ENCODE measurements around the gene BICDL1. TPM values are rescaled to one million over a fixed set of nuclear protein-coding genes. Genes with fewer than 3 reads are reported as not detected.
A peak's percentile ranks its signal among the peaks of the same experiment; 100 is the strongest.

The BICDL1 gene
- total and polyA plus RNA-seq, 2 of the 4 experiments (the other 2 are of a cell fraction) = not detected

- H3K9ac ChIP-seq (ENCODE audit: low read depth, low read length) = no peak overlapping the region
- intact Hi-C loops (cut with micrococcal nuclease) (no loop called here), in situ Hi-C loops (cut with MboI; ENCODE audit: low sequenced_read_pairs) (no loop called here), dilution Hi-C loops (cut with HindIII; ENCODE audit: low sequenced_read_pairs, unreplicated experiment) (no loop called here)
- CTCF ChIA-PET = no interaction called here
- no peak overlapping the region for H4K91ac ChIP-seq (ENCODE audit: insufficient read depth, low read depth, low read length)
- H3K27ac ChIP-seq (ENCODE audit: insufficient read depth, low read length) = no peak overlapping the region
- WGBS, 2 experiments (ENCODE audit: extremely low coverage in 2 of 2, insufficient read length in 1 of 2) = 36% methylated on average over 3 of the region's 17 CpGs; no CpG with 5 or more reads in 1 of the 2 experiments
- H2AK9ac ChIP-seq (replicated peaks; ENCODE audit: low read depth, low read length, poor library complexity) = no peak overlapping the region
- no peaks in the 10 kb centered on the region; the same call in 1 of the 2 replicates for H3K4me1 ChIP-seq (ENCODE audit: control insufficient read depth, insufficient read depth, low read length)
- H3K4ac ChIP-seq (ENCODE audit: low read depth, low read length) = no peak overlapping the region
- no peak for TF ChIP-seq SMC3 (IDR thresholded peaks at IDR 0.05; ENCODE audit: low read depth, low read length)
- no peak for TF ChIP-seq FOS (IDR thresholded peaks at IDR 0.05; ENCODE audit: low read depth, low read length)
- no peak for TF ChIP-seq RCOR1 (IDR thresholded peaks at IDR 0.05; ENCODE audit: insufficient replicate concordance, low read length)
- TF ChIP-seq MAFK (IDR thresholded peaks at IDR 0.05; ENCODE audit: low read depth, low read length) = no peak
- no peak for TF ChIP-seq CEBPB (IDR thresholded peaks at IDR 0.05; ENCODE audit: low read depth, low read length)
- no peak for TF ChIP-seq USF2 (IDR thresholded peaks at IDR 0.05; ENCODE audit: low read depth, low read length)
- TF ChIP-seq MAZ (IDR thresholded peaks at IDR 0.05; ENCODE audit: borderline replicate concordance, low read depth, low read length) = no peak
- no peak for TF ChIP-seq POLR2A (IDR thresholded peaks at IDR 0.05; ENCODE audit: low read depth, low read length)
- no peaks in the 10 kb centered on the region for H3K27me3 ChIP-seq (ENCODE audit: control insufficient read depth, insufficient read depth, low read length)
- H3K4me2 ChIP-seq (ENCODE audit: low read depth, low read length) = no peak overlapping the region
- no peak overlapping the region for H3K18ac ChIP-seq (ENCODE audit: low read depth, low read length)
- POLR2A ChIA-PET (ENCODE audit: unreplicated experiment) = no interaction called here
- no peaks in the 10 kb centered on the region for H3K9me3 ChIP-seq (ENCODE audit: control insufficient read depth, insufficient read depth, low read length)
- peaks cover 0 to 25% of the 10 kb centered on the region in 2 experiments; a peak in 3 of 4 replicates for H3K79me1 ChIP-seq (ENCODE audit: low read depth in 1 of 2, low read length in 2 of 2)
- H2AK5ac ChIP-seq (ENCODE audit: low read depth, low read length) = no peak overlapping the region
- no peak overlapping the region for H3K56ac ChIP-seq (ENCODE audit: extremely low read depth, insufficient read depth, low read length)
- no peak overlapping the region for H3K14ac ChIP-seq (replicated peaks; ENCODE audit: low read depth, low read length)
- no peak overlapping the region for H2BK120ac ChIP-seq (ENCODE audit: low read depth, low read length)
- peak; percentile 22 for ATAC-seq (ENCODE audit: low read depth)
- BruUV-seq (replicated peaks) = no TSS peak
- H3K9me1 ChIP-seq (ENCODE audit: insufficient read depth, low read length) = 0 out of 2 replicates have a peak, but pooled peaks cover 11% of the 10 kb centered on the region
- H2BK5ac ChIP-seq (ENCODE audit: low read depth, low read length, poor library complexity, severe bottlenecking) = no peak overlapping the region
- H2BK20ac ChIP-seq (ENCODE audit: low read depth, low read length) = no peak overlapping the region
- H3K4me3 ChIP-seq (ENCODE audit: insufficient read depth, low read depth, low read length) = no peak overlapping the region
- H2BK15ac ChIP-seq (ENCODE audit: low read depth, low read length) = no peak overlapping the region
- H3K36me3 ChIP-seq (ENCODE audit: control insufficient read depth, insufficient read depth, low read length) = peaks cover 42% of the 10 kb centered on the region
- no peak for DNase-seq
- no peak overlapping the region for H2AFZ ChIP-seq (replicated peaks; ENCODE audit: low read length, poor library complexity)
- peaks cover 40% of the 10 kb centered on the region for H4K20me1 ChIP-seq (ENCODE audit: insufficient read depth, low read length)
- no peak overlapping the region for H4K8ac ChIP-seq (ENCODE audit: low read depth in 2 of 2, low read length in 2 of 2)
- no peak overlapping the region for H4K5ac ChIP-seq (ENCODE audit: low read depth, low read length)
- H3K23ac ChIP-seq (ENCODE audit: low read depth, low read length) = no peak overlapping the region
These were observed 104.7 kb downstream of the BICDL1 start for GRCh38 chr12:120093592-120094355.

All from IMR-90 (cell line).